Caco-2 (cell line): ENCODE results near the gene FBXL7. TPM values are rescaled to one million over a fixed set of nuclear protein-coding genes. Genes with fewer than 3 reads are reported as not detected.

Source experiments
- BruUV-seq: library from RNA; stranded (reverse); fragments of 400-500 nt; replicated peaks from 2 replicates; lab custom pipeline; 2021; lab: Mats Ljungman, UMichigan
- CTCF ChIA-PET: fragments of 300-600 bp; sonication (Branson Sonifier 250); formaldehyde crosslinking; loops from one replicate; lab custom pipeline; 2022; ENCODE audit warnings: antibody characterized with exemption; lab: Charles Lee
- POLR2A ChIA-PET: fragments of 300-600 bp; sonication (Branson Sonifier 250); formaldehyde crosslinking; loops from one replicate; lab custom pipeline; 2022; ENCODE audit warnings: antibody characterized with exemption; lab: Charles Lee
- DNase-seq, 2 experiments: peaks; one replicate each; pipeline versions ENCODE4 v3.0.0 to v3.0.0-alpha.2; 2020 to 2022
- H3K27me3 ChIP-seq: replicated peaks from 2 replicates; pipeline ENCODE4 v1.6.0; 2011; ENCODE audit warnings: low read length; ENCODE audit not compliant: control insufficient read depth, insufficient read depth
- H3K36me3 ChIP-seq: 2 replicates; pipeline ENCODE4 v1.5.1; 2011; ENCODE audit warnings: low read length; ENCODE audit not compliant: control insufficient read depth, insufficient read depth
- H3K4me1 ChIP-seq: fragments of 250-450 bp; sonication (Bioruptor Pico); 2 replicates; pipeline ENCODE4 v1.5.1; 2020; ENCODE audit warnings: mild to moderate bottlenecking
- H3K4me3 ChIP-seq: 2 replicates; pipeline ENCODE4 v1.5.1; 2011; ENCODE audit warnings: low read depth, mild to moderate bottlenecking, control low read depth, low read length
- H3K9me3 ChIP-seq: fragments of 250-450 bp; sonication (Bioruptor Pico); 2 replicates; pipeline ENCODE4 v1.5.1; 2020; ENCODE audit warnings: mild to moderate bottlenecking, moderate library complexity
- H3K27ac Mint-ChIP-seq: one replicate; pipeline ENCODE4 v1.8.0; 2022; ENCODE audit warnings: mixed read lengths; ENCODE audit not compliant: unreplicated experiment
- H3K27me3 Mint-ChIP-seq: one replicate; pipeline ENCODE4 v1.8.0; 2022; ENCODE audit warnings: mixed read lengths; ENCODE audit not compliant: insufficient read depth, unreplicated experiment
- H3K36me3 Mint-ChIP-seq: one replicate; pipeline ENCODE4 v1.8.0; 2022; ENCODE audit warnings: mild to moderate bottlenecking, mixed read lengths; ENCODE audit not compliant: insufficient read depth, unreplicated experiment
- H3K4me1 Mint-ChIP-seq: one replicate; pipeline ENCODE4 v1.8.0; 2022; ENCODE audit warnings: low read depth, mixed read lengths; ENCODE audit not compliant: unreplicated experiment
- H3K4me3 Mint-ChIP-seq: one replicate; pipeline ENCODE4 v1.8.0; 2022; ENCODE audit warnings: mild to moderate bottlenecking, moderate library complexity, mixed read lengths; ENCODE audit not compliant: unreplicated experiment
- H3K9me3 Mint-ChIP-seq: one replicate; pipeline ENCODE4 v1.8.0; 2022; ENCODE audit warnings: mixed read lengths; ENCODE audit not compliant: unreplicated experiment
- intact Hi-C: fragments of 100-400 bp; cut with micrococcal nuclease; formaldehyde crosslinking; loops from one replicate; pipeline ENCODE4 v1.10.0; 2022; ENCODE audit not compliant: unreplicated experiment
- total RNA-seq: library from RNA; stranded (reverse); gene quantifications from 2 replicates; pipeline ENCODE4 v1.2.3, GENCODE V29; 2022
- TF ChIP-seq, protein P1 (sequence below), 2 experiments: fragments of 200-600 bp in 1 of 2; IDR thresholded peaks; 1 replicate in 1 of 2; 2 replicates in 1 of 2; pipeline versions ENCODE4 v1.5.1 to v1.8.0; 2011 to 2022; ENCODE audit warnings: antibody characterized with exemption in 1 of 2, control low read depth in 1 of 2, inconsistent platforms in 1 of 2, low read depth in 1 of 2, low read length in 1 of 2, mild to moderate bottlenecking in 1 of 2, moderate library complexity in 1 of 2; ENCODE audit not compliant: insufficient read depth in 1 of 2, severe bottlenecking in 1 of 2, unreplicated experiment in 1 of 2

FBXL7 gene
- total RNA-seq, 1 experiment from 2014 or later, result not detected

DNA sequence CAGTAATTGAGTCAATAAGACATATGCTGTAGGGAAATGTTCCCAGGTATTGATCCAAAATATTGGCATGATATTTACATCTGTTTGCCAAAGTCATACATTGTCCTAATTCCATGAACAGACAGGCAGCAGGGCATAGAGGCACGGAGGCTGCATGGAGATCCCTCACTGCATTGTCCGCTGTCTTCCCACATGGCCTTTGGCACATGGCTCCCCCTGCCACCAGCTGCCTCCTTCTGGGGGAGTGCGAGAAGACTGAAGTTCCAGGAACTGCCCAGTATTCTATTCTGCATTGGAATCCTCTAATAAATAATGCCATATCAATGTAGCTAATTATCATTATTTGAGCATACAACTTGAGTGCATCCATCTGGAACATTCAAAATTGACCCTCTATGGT is 269.0 kb downstream of the FBXL7 start:
- no TSS peak for BruUV-seq
- intact Hi-C loops, result no loop called here
- no peaks in the 10 kb centered on the region for H3K9me3 Mint-ChIP-seq
- H3K4me3 Mint-ChIP-seq, result no peak overlapping the region
- Histone ChIP-seq H3K27me3 (no peaks in the 10 kb centered on the region), H3K36me3 (no peaks in the 10 kb centered on the region), H3K9me3 (no peaks in the 10 kb centered on the region), H3K4me1 (no peaks in the 10 kb centered on the region), H3K4me3 (no peak overlapping the region)
- ChIA-PET POLR2A (no interaction called here), CTCF (no interaction called here)
- H3K4me1 Mint-ChIP-seq, result no peaks in the 10 kb centered on the region
- H3K36me3 Mint-ChIP-seq, result no peaks in the 10 kb centered on the region
- DNase-seq, result no peak
- TF ChIP-seq, protein P1, sequence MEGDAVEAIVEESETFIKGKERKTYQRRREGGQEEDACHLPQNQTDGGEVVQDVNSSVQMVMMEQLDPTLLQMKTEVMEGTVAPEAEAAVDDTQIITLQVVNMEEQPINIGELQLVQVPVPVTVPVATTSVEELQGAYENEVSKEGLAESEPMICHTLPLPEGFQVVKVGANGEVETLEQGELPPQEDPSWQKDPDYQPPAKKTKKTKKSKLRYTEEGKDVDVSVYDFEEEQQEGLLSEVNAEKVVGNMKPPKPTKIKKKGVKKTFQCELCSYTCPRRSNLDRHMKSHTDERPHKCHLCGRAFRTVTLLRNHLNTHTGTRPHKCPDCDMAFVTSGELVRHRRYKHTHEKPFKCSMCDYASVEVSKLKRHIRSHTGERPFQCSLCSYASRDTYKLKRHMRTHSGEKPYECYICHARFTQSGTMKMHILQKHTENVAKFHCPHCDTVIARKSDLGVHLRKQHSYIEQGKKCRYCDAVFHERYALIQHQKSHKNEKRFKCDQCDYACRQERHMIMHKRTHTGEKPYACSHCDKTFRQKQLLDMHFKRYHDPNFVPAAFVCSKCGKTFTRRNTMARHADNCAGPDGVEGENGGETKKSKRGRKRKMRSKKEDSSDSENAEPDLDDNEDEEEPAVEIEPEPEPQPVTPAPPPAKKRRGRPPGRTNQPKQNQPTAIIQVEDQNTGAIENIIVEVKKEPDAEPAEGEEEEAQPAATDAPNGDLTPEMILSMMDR (IDR thresholded peaks at IDR 0.05; ENCODE audit: insufficient read depth in 1 of 2, low read depth in 1 of 2, low read length in 1 of 2, severe bottlenecking in 1 of 2, unreplicated experiment in 1 of 2), result no peak
- H3K27ac Mint-ChIP-seq, result no peak overlapping the region
- peaks cover 9% of the 10 kb centered on the region for H3K27me3 Mint-ChIP-seq

DNA sequence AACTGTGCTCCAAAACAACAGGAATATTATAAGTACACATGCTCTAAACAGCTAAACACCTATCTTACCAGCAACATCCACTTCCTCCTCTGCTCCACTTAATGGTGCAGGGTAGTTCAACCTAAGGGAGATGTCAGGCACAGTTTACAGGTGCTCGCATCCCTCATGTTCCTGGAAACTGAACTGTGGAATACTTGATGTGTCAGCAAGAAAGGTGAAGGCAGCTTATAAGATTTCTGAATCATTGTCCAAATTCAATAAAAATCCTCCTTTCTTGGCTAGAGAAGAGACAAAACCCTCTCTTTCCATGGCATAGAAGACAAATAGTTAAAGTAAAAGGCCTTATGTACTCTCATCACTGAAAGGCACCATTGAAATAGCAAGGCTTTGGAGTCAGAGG is 272.2 kb downstream of the FBXL7 start:
- Mint-ChIP-seq H3K27me3 (peaks cover 5% of the 10 kb centered on the region), H3K9me3 (no peaks in the 10 kb centered on the region), H3K36me3 (no peaks in the 10 kb centered on the region), H3K27ac (no peak overlapping the region), H3K4me3 (no peak overlapping the region), H3K4me1 (no peaks in the 10 kb centered on the region)
- ChIA-PET CTCF (no interaction called here), POLR2A (no interaction called here)
- Histone ChIP-seq H3K4me1 (no peaks in the 10 kb centered on the region), H3K36me3 (no peaks in the 10 kb centered on the region), H3K27me3 (no peaks in the 10 kb centered on the region), H3K4me3 (no peak overlapping the region), H3K9me3 (no peaks in the 10 kb centered on the region)
- intact Hi-C loops, result no loop called here
- TF ChIP-seq, protein P1 (IDR thresholded peaks at IDR 0.05; ENCODE audit: insufficient read depth in 1 of 2, low read depth in 1 of 2, low read length in 1 of 2, severe bottlenecking in 1 of 2, unreplicated experiment in 1 of 2), result no peak
- BruUV-seq, result no TSS peak
- no peak for DNase-seq

DNA sequence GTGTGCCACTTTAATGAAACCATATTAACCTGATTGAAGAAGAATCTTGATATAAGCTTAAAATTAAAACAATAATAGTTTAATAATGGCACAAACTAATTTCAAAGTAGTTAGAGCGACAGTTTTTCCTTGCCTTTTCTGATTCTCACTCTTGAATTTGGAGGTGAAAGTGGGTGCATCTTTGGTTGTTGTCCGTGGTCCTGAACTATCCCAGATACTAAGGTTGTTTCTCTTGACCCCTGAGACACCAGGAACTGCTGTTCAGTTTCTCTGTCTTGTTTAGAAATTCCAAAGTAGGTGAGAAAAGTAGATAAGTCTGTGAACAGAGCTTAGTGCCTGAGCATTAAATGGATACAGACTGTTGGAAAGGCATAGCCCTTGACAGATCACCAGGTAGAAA is 274.7 kb downstream of the FBXL7 start:
- Mint-ChIP-seq H3K9me3 (no peaks in the 10 kb centered on the region), H3K4me1 (no peaks in the 10 kb centered on the region), H3K27me3 (peaks cover 8% of the 10 kb centered on the region), H3K27ac (no peak overlapping the region), H3K4me3 (no peak overlapping the region), H3K36me3 (no peaks in the 10 kb centered on the region)
- no peaks in the 10 kb centered on the region for H3K36me3 ChIP-seq
- no peaks in the 10 kb centered on the region for H3K4me1 ChIP-seq
- TF ChIP-seq, protein P1 (IDR thresholded peaks at IDR 0.05; ENCODE audit: insufficient read depth in 1 of 2, low read depth in 1 of 2, low read length in 1 of 2, severe bottlenecking in 1 of 2, unreplicated experiment in 1 of 2), result no peak
- BruUV-seq, result no TSS peak
- intact Hi-C loops, result no loop called here
- CTCF ChIA-PET, result no interaction called here
- no peaks in the 10 kb centered on the region for H3K27me3 ChIP-seq
- H3K4me3 ChIP-seq, result no peak overlapping the region
- POLR2A ChIA-PET, result no interaction called here
- no peaks in the 10 kb centered on the region for H3K9me3 ChIP-seq
- no peak for DNase-seq
